ENCODE results near the gene SHMT1.
"Not testable (repeated sequence)": the region's sequence is repeated elsewhere in the genome, so short reads cannot be mapped to it uniquely, and the experiment has no call there.

Gene SHMT1

GRCh38 chr17:18377437-18378204, 14.3 kb upstream of the SHMT1 start, which contains the start of gene EVPLL:
EVPLL (plus strand) TSS chr17:18377778; CDS start chr17:18380938, 3,160 bp downstream.
- DNase-seq, result no peak

GRCh38 chr17:18374216-18374615, 10.9 kb upstream of the SHMT1 start:
- DNase-seq, result no peak

GRCh38 chr17:18373181-18373580, 9.8 kb upstream of the SHMT1 start:
- DNase-seq, result not testable (repeated sequence)

- no peak for DNase-seq
Measured at GRCh38 chr17:18371455-18371854, 8.1 kb upstream of the SHMT1 start.

GRCh38 chr17:18370761-18371160, 7.4 kb upstream of the SHMT1 start:
- DNase-seq, result no peak

- no peak for DNase-seq
Measured at GRCh38 chr17:18368946-18369345, 5.6 kb upstream of the SHMT1 start.

- DNase-seq, result no peak
Measured at GRCh38 chr17:18364166-18364565, 816 bp upstream of the SHMT1 start.

- DNase-seq, result no peak
Measured at GRCh38 chr17:18362698-18363100, 651 bp downstream of the SHMT1 start.

- no peak for DNase-seq
Measured at GRCh38 chr17:18361837-18362697, 1.3 kb downstream of the SHMT1 start.

- no peak for DNase-seq
Measured at GRCh38 chr17:18360518-18360917, 2.8 kb downstream of the SHMT1 start.

GRCh38 chr17:18356624-18357023, 6.7 kb downstream of the SHMT1 start:
- DNase-seq, result no peak

GRCh38 chr17:18353541-18353940, 9.8 kb downstream of the SHMT1 start:
- DNase-seq, result no peak

- DNase-seq, result no peak
Measured at GRCh38 chr17:18344021-18344420, 19.3 kb downstream of the SHMT1 start.

GRCh38 chr17:18339933-18340332, 23.4 kb downstream of the SHMT1 start:
- DNase-seq, result no peak

GRCh38 chr17:18338158-18338557, 25.2 kb downstream of the SHMT1 start:
- not testable (repeated sequence) for DNase-seq

GRCh38 chr17:18332909-18333489, 30.4 kb downstream of the SHMT1 start:
- no peak for DNase-seq

GRCh38 chr17:18331879-18332278, 31.5 kb downstream of the SHMT1 start:
- no peak for DNase-seq

GRCh38 chr17:18328643-18329204, 34.6 kb downstream of the SHMT1 start:
- DNase-seq, result no peak

GRCh38 chr17:18327556-18327955, 35.8 kb downstream of the SHMT1 start:
- no peak for DNase-seq

- no peak for DNase-seq
Measured at GRCh38 chr17:18327093-18327492, 36.3 kb downstream of the SHMT1 start.

- DNase-seq, result no peak
Measured at GRCh38 chr17:18326572-18326971, 36.8 kb downstream of the SHMT1 start.

- DNase-seq, result no peak
Measured at GRCh38 chr17:18326039-18326438, 37.3 kb downstream of the SHMT1 start.

Data from activated CD4-positive, alpha-beta T cell treated with anti-CD3 and anti-CD28 coated beads for 1 hour (primary cell).